M059J (cell line): ENCODE measurements around the gene TMEM186. TPM values are rescaled to one million over a fixed set of nuclear protein-coding genes. Genes with fewer than 3 reads are reported as not detected.
"Not testable (repeated sequence)": the region's sequence is repeated elsewhere in the genome, so short reads cannot be mapped to it uniquely, and the experiment has no call there.

Experiments
- DNase-seq: peaks from one replicate; pipeline ENCODE4 v3.0.0-alpha.2; 2012; ENCODE audit warnings: low read depth
- total RNA-seq: library from RNA; depleted of rRNA; stranded (reverse); fragments of >200 nt; shearing (Covaris generic); gene quantifications from 2 replicates; pipeline ENCODE4 v1.2.3, GENCODE V29; 2014

The TMEM186 gene
- total RNA-seq, 1 experiment from 2014 or later: 7.1 TPM

GRCh38 chr16:8812162-8812843, 14.9 kb upstream of the TMEM186 start:
- DNase-seq: no peak

- no peak for DNase-seq
These were observed 11.3 kb upstream of the TMEM186 start for GRCh38 chr16:8808613-8809353.

DNA sequence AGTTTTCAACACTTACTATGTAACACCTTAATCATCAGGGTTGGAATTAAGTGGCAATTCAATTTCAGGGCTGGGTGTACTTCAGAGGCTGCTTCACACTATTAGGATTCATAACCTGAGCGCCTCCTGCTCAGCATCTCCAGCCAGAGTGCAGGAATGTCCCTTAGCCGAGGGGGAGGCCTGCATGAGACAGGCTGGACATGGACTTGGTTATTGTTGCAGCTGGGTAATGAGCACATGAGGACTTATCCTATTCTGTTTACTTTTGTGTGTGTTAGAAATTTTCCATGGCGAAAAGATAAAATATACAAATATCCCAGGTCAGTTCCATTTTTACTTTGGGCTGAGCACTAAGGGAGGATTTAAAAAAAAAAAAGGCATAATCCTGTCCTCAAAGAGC, 10.6 kb upstream of the TMEM186 start:
- no peak for DNase-seq

DNA sequence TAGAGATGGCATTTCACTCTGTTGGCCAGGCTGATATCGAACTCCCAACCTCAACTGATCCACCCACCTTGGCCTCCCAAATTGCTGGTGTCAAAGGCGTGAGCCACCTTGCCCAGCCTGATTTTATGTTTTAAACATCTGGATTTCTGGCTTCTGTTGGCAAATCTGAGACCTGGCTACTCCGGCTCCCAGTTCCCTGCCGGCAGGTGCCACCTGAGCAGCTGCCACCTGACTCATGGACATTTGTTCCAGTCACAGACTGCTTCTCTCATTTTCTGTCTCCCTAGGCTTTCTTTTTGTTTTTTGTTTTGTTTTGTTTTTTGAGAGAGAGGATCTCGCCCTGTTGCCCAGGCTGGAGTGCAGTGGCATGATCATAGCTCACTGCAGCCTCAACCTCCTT, 9.8 kb upstream of the TMEM186 start:
- DNase-seq: no peak

DNA sequence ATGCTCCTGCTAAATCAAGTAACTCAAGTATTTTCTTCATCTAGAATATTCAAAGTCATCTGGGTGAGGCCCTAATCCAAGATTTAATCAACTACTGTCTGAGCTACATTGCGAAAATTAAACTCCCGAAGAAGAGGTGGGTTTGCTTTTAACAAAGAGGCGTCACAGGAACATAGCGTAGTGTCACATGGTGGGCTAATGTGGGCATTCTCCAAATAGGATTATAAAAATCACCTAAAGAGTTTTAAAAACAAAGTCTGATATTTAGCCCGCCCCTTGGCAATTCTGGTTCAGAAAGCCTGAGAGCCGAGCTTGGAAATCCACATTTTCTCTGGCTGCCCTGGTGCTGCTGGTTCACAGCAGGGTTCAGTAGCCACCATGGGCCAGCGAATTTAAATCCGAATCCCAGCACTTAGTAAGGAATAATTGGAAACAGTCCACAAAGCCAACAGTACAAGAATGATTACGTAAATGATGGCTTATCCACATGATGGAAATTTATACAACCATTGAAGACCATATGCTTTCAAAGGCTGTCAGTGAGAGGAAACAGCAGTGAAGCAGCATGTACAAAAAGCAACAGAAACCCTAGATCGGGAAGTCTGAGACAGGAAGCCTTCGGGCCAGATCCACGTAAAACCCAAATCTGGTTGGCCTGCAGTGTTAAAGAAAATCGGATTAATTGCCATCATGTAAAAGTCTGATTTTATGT, 9.0 kb upstream of the TMEM186 start:
- DNase-seq: no peak

- DNase-seq: no peak
These were observed 6.9 kb upstream of the TMEM186 start for GRCh38 chr16:8804313-8804712.

DNA sequence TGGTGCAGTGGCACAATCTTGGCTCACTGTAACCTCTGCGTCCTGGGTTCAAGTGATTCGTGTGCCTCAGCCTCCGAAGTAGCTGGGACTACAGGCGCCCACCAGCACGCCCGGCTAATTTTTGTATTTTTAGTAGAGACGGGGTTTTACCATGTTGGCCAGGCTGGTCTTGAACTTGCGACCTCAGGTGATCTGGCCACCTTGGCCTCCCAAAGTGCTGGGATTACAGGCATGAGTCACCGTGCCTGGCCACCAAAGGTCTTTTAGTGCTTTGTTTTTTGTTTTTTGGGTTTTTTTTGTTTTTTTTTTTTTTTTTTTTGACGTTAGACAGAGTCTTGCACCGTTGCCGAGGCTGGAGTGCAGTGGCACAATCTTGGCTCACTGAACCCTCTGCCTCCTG, 6.3 kb upstream of the TMEM186 start:
- DNase-seq: not testable (repeated sequence)

DNA sequence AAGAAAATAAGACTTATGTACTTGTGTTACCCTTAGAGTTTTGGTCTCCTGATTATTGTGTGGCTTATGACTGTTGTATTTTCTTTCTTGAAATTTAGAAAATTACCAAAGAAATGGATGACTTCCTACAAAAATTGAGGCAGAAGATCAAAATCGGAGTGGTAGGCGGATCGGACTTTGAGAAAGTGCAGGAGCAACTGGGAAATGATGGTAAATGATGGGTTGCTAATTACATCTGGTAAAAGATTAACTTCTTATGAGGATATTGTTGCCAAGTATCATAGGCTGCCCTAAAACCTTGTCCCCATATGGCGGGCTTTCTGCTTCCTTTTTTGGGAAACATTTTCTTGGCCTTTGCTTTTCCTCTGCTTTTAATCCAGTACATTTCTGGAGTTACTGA, 4.3 kb upstream of the TMEM186 start:
- DNase-seq: no peak

DNA sequence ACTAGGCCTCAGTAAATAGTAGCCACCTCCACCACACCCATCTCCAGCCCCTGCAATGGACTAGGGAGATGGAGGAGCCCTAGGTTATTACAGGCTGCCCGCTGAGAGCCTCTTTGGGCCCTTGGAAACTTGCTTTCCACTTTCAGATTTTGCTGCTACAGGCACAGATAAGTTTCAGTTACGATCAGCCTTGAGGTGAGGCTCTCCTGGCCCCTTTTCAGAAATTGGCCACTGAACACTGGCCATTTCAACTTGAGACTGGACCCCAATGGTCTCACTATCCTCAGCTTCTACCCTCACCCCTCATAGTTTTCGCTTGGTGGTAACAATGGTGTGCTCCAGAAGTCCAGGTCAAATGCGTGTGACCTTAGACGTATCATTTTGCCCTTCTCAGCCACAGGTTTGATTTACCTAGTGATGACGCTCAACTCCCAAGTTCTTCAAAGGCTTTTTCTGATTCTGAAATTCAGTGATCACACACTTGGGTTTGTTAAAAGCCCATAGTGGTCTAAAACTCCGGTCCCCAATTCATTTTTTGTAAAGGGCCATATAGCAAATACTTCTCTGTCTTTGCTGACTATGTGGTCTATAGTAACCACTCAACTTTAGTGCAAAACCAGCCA, 1.2 kb upstream of the TMEM186 start:
- DNase-seq: no peak

- DNase-seq: peak; percentile 40
These were observed 712 bp upstream of the TMEM186 start for GRCh38 chr16:8798174-8798527.

DNA sequence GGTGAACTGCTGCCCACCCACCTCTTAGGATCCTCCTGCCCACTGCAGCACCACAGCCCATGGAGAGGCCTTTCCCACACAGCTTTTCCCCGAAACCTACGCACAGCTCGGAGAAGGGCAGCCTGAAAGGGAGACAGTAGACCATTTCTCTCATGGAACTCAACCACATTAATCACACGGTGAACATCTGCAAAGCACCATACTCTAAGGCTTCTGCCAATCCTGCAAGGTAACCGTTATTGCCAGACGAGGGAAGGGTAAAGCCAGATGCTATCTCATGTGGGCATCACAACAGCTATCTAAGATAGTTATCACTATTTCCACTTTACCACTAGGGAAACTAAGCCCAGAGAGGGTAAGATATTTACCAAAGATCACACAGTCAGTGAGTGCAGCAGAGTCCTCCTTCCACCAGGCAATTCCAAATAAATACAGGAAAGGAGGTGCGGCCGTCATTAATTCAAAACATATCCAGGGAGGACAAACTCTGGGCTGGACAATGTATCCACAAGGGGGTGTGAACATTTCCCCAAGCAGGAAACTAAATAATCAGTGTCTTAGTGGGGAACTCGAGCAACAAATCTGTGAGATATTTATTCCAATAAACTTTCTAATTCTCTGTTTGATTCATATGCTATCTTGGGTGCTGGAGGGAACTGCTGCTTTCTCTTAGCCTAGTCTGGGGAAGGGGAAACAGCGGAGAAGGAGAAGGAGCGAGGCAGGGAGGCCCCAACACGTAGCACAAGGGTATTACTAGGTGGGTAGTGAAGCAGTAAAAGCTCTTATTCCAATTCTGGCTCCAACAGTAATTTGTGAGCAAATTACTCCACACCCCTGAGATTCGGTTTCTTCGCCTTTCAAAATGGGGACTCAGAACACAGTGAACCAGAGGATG, 723 bp downstream of the TMEM186 start:
- no peak for DNase-seq

- no peak for DNase-seq
These were observed 1.6 kb downstream of the TMEM186 start for GRCh38 chr16:8795818-8796217.

DNA sequence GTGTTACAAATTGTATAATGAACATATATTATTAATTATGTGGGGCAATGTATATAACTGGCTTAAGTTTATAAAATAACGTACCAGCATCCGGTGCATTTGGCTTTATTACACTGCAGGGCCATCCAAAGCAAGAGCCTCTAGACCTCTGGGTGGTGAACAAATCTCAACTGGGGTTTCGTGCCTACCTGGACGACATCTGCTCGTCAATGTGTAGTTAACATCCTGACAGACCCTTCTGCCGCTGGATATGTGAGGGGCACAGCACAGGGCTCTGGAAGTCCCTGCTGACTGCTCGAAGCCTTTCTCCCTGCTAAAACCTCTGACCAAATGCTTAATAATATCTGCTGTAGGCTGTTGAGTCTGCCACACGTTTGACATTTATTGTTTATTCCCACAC, 2.3 kb downstream of the TMEM186 start:
- no peak for DNase-seq

- DNase-seq: no peak
These were observed 8.8 kb downstream of the TMEM186 start for GRCh38 chr16:8788578-8789172.

GRCh38 chr16:8786316-8786715, 11.1 kb downstream of the TMEM186 start:
- not testable (repeated sequence) for DNase-seq

- DNase-seq: no peak
These were observed 12.0 kb downstream of the TMEM186 start for GRCh38 chr16:8785408-8785807.

DNA sequence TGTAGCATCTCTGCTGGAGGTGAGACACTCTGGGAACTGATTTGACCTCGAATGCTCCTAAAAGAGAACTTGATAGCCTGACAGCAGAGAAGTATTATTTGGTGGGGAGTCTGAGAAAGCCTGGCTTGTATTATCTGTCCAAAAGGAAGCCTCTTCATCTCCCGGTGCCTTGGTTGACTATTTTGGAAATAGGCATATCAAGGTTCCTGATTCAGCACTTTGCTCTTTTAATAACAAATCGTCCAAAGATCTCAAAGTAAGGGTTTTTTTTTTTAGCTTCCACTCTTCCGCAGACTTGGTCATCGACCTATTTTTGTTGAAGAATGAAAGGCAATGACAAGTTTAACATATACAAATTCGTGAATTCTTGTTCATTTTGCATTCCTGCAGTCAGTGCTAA, 14.8 kb downstream of the TMEM186 start:
- no peak for DNase-seq

- DNase-seq: no peak
These were observed 15.6 kb downstream of the TMEM186 start for GRCh38 chr16:8781797-8782196.

DNA sequence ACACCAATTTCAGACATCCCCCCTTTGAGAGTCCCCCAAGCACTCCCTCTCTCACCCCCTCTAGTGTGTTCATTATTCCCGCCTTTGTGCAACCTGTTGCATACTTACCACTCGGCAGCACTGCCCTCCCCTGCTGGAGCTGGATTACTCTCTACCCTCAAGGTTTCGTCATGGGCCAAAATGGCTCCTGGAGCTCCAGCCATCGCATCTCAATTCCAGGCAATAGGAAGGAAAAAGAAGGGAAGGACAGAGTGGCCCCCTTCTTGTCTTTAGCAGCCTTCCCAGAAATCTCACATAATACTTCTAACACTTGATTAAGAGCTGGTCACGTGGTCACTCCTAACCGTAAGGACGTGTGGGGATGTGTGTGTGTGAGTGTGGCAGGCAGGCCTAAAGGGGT, 20.2 kb downstream of the TMEM186 start:
- no peak for DNase-seq

- DNase-seq: no peak
These were observed 21.3 kb downstream of the TMEM186 start for GRCh38 chr16:8776129-8776584.

DNA sequence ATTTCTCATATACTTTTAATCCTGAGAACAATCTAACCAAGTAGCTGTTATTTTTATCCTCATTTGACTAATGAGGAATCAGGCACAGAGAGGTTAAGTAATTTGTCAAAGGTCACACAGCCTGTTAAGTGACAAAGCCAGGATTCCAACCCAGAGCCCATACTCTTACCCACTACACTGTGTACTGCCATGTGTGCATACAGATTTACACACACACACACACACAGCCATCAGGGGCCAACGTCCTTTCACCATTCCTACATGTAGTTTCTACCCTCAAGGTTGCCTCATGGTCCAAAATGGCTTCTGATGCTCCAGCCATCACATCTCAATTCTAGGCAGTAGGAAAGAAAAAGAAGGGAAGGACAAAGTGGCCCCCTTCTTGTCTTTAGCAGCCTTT, 22.1 kb downstream of the TMEM186 start:
- DNase-seq: no peak
